Testis (tissue), 2 donors: ENCODE results near the gene ATG10.

Source experiments
- POLR2A ChIP-seq: fragments of 450-650 bp; IDR thresholded peaks from one replicate; pipeline ENCODE4 v1.6.1; 2017; ENCODE audit warnings: antibody characterized with exemption, mild to moderate bottlenecking, moderate library complexity
- TF ChIP-seq, protein P1 (sequence below), 3 experiments: fragments of 450-650 bp in 2 of 3; fragments of 200-600 bp in 1 of 3; sonication (generic) in 1 of 3; IDR thresholded peaks; one replicate each; pipeline ENCODE4 v1.5.1; 2016 to 2019; ENCODE audit warnings: antibody characterized with exemption in 3 of 3, mild to moderate bottlenecking in 2 of 3, moderate library complexity in 1 of 3

- TF ChIP-seq, protein P1, sequence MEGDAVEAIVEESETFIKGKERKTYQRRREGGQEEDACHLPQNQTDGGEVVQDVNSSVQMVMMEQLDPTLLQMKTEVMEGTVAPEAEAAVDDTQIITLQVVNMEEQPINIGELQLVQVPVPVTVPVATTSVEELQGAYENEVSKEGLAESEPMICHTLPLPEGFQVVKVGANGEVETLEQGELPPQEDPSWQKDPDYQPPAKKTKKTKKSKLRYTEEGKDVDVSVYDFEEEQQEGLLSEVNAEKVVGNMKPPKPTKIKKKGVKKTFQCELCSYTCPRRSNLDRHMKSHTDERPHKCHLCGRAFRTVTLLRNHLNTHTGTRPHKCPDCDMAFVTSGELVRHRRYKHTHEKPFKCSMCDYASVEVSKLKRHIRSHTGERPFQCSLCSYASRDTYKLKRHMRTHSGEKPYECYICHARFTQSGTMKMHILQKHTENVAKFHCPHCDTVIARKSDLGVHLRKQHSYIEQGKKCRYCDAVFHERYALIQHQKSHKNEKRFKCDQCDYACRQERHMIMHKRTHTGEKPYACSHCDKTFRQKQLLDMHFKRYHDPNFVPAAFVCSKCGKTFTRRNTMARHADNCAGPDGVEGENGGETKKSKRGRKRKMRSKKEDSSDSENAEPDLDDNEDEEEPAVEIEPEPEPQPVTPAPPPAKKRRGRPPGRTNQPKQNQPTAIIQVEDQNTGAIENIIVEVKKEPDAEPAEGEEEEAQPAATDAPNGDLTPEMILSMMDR (IDR thresholded peaks at IDR 0.05): no peak
- TF ChIP-seq POLR2A: no peak
These were observed 187.1 kb downstream of the ATG10 start for GRCh38 chr5:82158755-82159413.
